ENCODE results near the gene GALNS.

GALNS gene

GRCh38 chr16:88764080-88764479 lies 92.7 kb downstream of the GALNS start:
- H3K27ac ChIP-seq (ENCODE audit: low read depth, low read length) = no peak overlapping the region
- no peak overlapping the region for H2AFZ ChIP-seq (ENCODE audit: low read length, unreplicated experiment)
- no peak overlapping the region for H3K4me3 ChIP-seq (ENCODE audit: low read depth, low read length)
- H3K79me2 ChIP-seq (ENCODE audit: control insufficient read depth, insufficient read depth, low read length, unreplicated experiment) = peaks cover 94% of the 10 kb centered on the region
- peaks cover 21% of the 10 kb centered on the region for H3K4me1 ChIP-seq (ENCODE audit: control insufficient read depth, insufficient read depth, low read length, unreplicated experiment)
- no peaks in the 10 kb centered on the region for H3K36me3 ChIP-seq (ENCODE audit: insufficient read depth, low read length)
- no peaks in the 10 kb centered on the region for H3K27me3 ChIP-seq (ENCODE audit: insufficient read depth, low read length)

All from ACC112 (cell line).